HuH-7 (cell line): ENCODE measurements around the gene TKTL1.

Experiments used
- DNase-seq: peaks from one replicate; pipeline ENCODE4 v3.0.0; 2011; ENCODE audit warnings: low spot score

Gene TKTL1

DNA sequence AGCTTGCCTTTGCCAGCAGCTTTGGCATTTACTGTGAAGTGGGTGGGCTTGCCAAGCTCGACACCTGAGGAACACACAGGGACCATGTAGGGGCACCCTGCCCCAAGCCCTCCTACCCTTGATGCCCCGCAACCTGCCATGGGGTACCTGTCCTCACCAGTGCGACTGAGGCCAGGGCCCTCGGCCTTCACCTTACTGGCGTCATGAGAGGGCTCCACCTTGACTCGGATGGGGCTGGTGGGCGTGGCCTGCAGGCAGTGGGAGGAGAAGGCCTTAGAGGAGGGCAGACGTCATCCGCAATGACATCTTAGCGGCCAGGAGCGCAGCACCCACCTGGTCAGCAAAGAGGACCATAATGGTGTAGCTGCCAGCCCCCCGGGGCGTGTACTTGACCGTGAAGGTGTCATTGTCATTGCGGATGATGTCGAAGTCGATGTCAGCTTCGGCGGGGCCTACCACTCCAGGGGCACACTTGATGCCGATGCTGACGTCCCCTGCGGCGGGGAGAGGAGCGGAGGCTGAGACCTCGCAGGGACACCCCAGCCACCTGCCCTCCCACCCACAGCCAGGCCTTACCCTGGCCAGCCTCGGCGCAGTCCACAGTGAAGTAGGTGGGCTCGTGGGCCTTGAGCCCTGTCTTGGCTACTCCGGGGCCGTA, 66.6 kb downstream of the TKTL1 start:
- no peak for DNase-seq

GRCh38 chrX:154363706-154364439, 68.3 kb downstream of the TKTL1 start:
- no peak for DNase-seq

GRCh38 chrX:154365052-154365600, 69.5 kb downstream of the TKTL1 start:
- no peak for DNase-seq

GRCh38 chrX:154365997-154366665, 70.5 kb downstream of the TKTL1 start:
- no peak for DNase-seq

GRCh38 chrX:154366666-154367055, 71.1 kb downstream of the TKTL1 start:
- DNase-seq: no peak

- DNase-seq: no peak
These were observed 72.1 kb downstream of the TKTL1 start for GRCh38 chrX:154367474-154368308.

- DNase-seq: peak; percentile 43
These were observed 73.2 kb downstream of the TKTL1 start for GRCh38 chrX:154368630-154369448.

DNA sequence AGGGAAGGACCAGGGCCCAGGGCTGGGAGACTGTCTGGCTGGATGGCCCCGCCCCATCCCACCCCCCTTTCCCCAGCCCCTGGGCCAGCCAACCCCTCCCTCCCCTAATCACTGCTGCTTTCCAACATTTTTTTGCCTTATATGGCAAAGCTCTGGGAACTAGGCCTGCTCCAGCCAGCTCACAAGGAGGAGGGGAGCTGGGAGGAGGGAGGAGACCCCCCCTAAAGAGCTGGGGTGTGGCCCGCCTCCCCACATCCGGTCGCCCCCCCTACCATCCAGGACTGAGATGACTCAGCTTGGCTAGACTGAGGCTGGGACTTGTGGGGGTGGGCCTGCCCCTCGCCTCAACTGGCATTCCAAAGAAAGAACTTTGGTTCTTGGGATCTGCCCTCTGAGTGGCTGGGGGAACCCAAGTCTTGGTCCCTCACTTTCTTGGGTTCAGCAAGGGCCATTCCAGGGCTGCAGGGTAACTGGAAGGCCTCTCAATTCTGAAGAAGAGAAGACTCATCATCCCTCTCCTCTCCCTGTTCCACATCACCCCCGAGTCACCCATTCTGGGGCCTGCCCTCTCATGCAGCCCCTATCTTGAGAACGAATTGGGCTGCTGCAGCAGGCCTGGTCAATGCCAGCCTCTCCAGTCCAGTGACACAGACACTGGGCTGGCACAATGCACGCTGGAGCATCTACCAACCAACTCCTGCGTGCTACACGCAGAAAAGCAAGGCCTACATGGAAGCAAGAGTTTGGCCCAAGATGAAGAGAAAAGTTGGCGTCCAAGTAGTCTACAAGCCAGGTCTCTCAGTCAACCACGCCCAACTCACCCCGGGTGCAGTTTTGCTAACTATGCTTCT, 74.1 kb downstream of the TKTL1 start:
- DNase-seq: peak; percentile 33

DNA sequence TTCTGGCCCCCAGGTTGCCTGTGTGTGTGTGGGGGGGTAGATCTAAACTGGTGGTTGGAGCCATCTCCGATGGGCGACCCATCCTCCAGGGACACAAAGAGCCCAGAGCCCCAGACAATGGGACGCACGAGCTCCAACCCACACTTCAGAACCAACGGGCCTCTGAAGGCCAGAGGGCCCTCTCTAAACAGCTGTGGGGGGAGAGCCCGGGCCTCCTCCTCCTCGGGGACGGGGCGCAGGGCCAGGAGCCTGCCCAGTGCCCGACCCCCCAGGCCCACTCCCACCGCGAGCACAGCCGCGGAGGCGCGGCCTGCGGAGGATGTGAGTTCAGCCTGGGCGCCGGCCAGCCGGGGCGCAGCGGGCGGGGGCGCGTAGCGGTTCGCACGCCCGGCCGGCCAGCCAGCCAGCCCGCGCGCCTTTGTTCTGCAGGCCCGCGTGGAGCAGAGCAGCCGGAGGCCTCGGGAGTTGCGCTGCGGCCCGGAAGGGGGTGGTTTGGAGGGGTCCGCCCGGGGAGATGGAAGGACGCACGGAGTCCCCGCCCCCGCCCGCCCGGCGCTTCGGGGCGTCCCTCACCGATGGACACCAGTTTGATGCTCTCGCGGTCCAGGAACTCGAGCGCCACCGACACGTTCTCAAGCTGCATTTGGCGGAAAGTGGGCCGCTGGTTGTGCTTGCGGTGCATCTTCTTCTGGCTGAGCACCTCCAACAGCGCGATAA, 74.9 kb downstream of the TKTL1 start:
- peak; percentile 15 for DNase-seq

GRCh38 chrX:154371017-154371788, 75.6 kb downstream of the TKTL1 start:
- peak; percentile 76 for DNase-seq

- DNase-seq: no peak
These were observed 76.2 kb downstream of the TKTL1 start for GRCh38 chrX:154371789-154372300.

DNA sequence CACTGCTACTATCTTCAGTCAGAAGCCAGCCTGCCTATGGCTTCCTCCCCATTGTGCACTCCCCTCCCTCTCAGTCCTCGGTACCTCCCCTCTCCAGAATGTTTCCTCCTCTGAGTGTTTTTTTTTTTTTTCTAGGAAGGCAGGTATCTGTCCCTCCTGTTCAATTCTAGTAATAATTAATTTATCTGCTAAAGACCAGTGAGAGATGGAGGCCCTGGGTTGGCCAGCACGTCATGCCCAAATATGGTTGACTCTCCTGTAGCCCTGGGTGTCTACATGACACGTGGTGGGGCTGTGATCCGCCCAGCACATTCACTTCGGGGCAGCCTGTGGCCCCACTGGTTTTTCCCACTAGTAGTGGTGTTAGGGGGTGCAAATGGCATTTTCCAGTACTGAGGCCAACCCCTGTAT, 77.0 kb downstream of the TKTL1 start:
- no peak for DNase-seq

DNA sequence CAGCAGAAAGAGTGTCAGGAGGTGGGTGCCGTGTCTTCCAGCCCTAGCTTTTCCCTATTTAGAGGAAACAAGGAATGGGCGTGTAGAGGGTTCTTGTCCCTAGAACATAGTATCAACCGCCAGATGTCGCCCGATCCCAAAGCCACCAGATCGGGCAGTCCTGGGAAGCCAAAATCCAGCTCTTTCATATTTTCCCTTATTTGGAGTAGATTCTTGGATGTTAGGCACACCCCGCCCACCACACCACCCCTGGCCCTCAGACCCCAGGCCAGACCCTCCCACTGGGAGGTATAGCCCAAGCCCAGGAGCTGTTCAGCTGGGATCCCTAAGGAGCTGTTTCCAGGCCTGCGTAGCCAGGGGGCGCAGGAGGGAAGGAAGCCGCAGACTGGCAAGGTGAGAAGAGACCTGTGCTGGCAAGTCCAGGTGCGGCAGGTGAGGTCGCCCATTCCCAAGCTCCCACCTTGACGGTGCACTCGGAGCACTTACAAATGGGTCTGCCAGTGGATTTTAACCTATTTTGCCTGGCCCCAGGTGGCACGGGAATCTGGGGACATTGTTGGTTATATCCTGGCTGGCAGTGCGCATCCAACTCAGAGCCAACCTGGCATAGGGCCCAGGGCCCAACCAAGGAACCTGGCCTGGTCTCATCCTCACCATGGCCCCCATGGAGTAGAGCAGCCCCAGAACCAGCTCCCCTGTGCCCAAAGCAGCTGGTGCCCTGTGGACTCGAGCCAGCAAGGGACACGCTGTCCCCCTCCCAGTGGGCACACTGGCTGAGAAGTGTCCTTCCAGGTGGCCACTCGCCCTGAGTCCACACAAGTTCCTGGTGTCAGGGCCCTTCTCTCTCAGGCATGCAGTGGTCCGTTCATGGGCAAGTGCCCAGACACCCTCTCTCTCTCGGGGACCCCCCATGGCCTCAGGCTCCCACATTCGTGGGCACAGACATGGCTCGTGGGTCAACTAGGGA, 78.0 kb downstream of the TKTL1 start:
- peak; percentile 59 for DNase-seq

- DNase-seq: peak; percentile 40
These were observed 78.9 kb downstream of the TKTL1 start, which contains the start of gene FLNA for GRCh38 chrX:154374313-154375155. FLNA (minus strand) TSS chrX:154374634; CDS start chrX:154371245, 3,389 bp downstream.

GRCh38 chrX:154375156-154375504, 79.5 kb downstream of the TKTL1 start:
- no peak for DNase-seq

GRCh38 chrX:154376774-154377173, 81.2 kb downstream of the TKTL1 start:
- no peak for DNase-seq
